ENCODE data around the gene RAPGEF1. TPM values are rescaled to one million over a fixed set of nuclear protein-coding genes. Genes with fewer than 3 reads are reported as not detected.

The RAPGEF1 gene
- total and polyA plus RNA-seq, 2 of the 13 experiments (the other 11 are each of a cell fraction or from before 2014, with no cell fraction given) = 21.2 to 38.9 TPM

DNA sequence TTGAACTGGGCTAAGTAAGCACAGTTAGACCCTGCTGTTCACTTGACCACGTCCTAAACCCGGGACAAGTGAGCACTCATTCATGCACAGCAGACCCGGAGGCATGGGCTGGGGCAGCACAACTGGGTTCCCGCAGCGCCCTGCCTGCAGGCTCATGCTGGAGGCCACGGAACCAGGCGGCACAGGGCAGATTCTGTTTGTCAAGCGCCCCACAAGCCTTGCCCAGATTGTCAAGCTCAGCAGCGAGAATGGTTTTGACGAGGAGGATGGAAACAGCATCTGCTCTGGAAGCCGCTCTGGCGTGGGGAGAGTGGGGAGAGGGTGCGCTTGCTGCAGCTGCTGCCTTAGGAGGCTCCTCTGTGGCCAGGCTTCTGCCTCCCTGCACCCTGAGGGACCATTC lies 161.9 kb downstream of the RAPGEF1 start:
- Histone ChIP-seq H3K79me2 (ENCODE audit: insufficient read depth, low read length) (no peaks in the 10 kb centered on the region), H3K9me3 (ENCODE audit: low read length) (no peaks in the 10 kb centered on the region), H3K9ac (ENCODE audit: insufficient read depth, low read depth, low read length) (no peak overlapping the region), H3K4me2 (ENCODE audit: low read depth, low read length) (no peak overlapping the region), H3K4me3 (replicated peaks in 1 of 3; ENCODE audit: insufficient read depth in 1 of 3, low read depth in 2 of 3, low read length in 3 of 3) (no peak overlapping the region), H3K27ac (ENCODE audit: extremely low read length, insufficient read depth, low read length) (no peak overlapping the region), H2AFZ (ENCODE audit: low read length) (no peak overlapping the region), H3K36me3 (replicated peaks in 1 of 2; ENCODE audit: control insufficient read depth in 1 of 2, insufficient read depth in 2 of 2, low read length in 2 of 2) (peaks cover 9 to 35% of the 10 kb centered on the region in 2 experiments; a peak in 4 of 5 replicates), H3K27me3 (ENCODE audit: control insufficient read depth in 1 of 2, insufficient read depth in 2 of 2, low read length in 2 of 2) (no peaks in the 10 kb centered on the region), H3K4me1 (ENCODE audit: insufficient read depth, low read length) (no peaks in the 10 kb centered on the region), H4K20me1 (ENCODE audit: insufficient read depth, low read length) (no peaks in the 10 kb centered on the region)
- no TSS peak for BruUV-seq (replicated peaks)
- TF ChIP-seq STAT5B (CRISPR knock-in tag; IDR thresholded peaks at IDR 0.05) = no peak
- intact Hi-C loops (cut with micrococcal nuclease; ENCODE audit: unreplicated experiment) = no loop called here
- in situ Hi-C loops (cut with HindIII; ENCODE audit: extremely low pct_ligation_motif_present, low pct_unique_long_range_greater_than_20kb) = loop anchor here (25.0 kb wide), 1 partner anchor 659 kb away; no protein-coding TSS in a partner anchor
- ATAC-seq = no peak
- no peak for DNase-seq (ENCODE audit: low spot score)
- no peak for FAIRE-seq
- POLR2A ChIA-PET = no interaction called here
- CTCF ChIA-PET (ENCODE audit: low intra/inter-chr PET ratio, low total read pairs) = no interaction called here
- 96% methylated on average over 13 of the region's 13 CpGs for WGBS (ENCODE audit: low lambda C conversion rate)

GRCh38 chr9:131577005-131578000 lies 162.6 kb downstream of the RAPGEF1 start:
- 97% methylated on average over 18 of the region's 25 CpGs for WGBS (ENCODE audit: low lambda C conversion rate)
- Histone ChIP-seq H3K27ac (ENCODE audit: extremely low read length, insufficient read depth, low read length) (no peak overlapping the region), H3K9ac (ENCODE audit: insufficient read depth, low read depth, low read length) (no peak overlapping the region), H3K4me2 (ENCODE audit: low read depth, low read length) (no peak overlapping the region), H4K20me1 (ENCODE audit: insufficient read depth, low read length) (no peaks in the 10 kb centered on the region), H3K4me1 (ENCODE audit: insufficient read depth, low read length) (no peaks in the 10 kb centered on the region), H3K36me3 (replicated peaks in 1 of 2; ENCODE audit: control insufficient read depth in 1 of 2, insufficient read depth in 2 of 2, low read length in 2 of 2) (peaks cover 6 to 31% of the 10 kb centered on the region in 2 experiments; a peak in 3 of 5 replicates), H3K9me3 (ENCODE audit: low read length) (no peaks in the 10 kb centered on the region), H3K4me3 (replicated peaks in 1 of 3; ENCODE audit: insufficient read depth in 1 of 3, low read depth in 2 of 3, low read length in 3 of 3) (no peak overlapping the region), H3K27me3 (ENCODE audit: control insufficient read depth in 1 of 2, insufficient read depth in 2 of 2, low read length in 2 of 2) (no peaks in the 10 kb centered on the region), H3K79me2 (ENCODE audit: insufficient read depth, low read length) (no peaks in the 10 kb centered on the region), H2AFZ (ENCODE audit: low read length) (no peak overlapping the region)
- in situ Hi-C loops (cut with HindIII; ENCODE audit: extremely low pct_ligation_motif_present, low pct_unique_long_range_greater_than_20kb) = loop anchor here (25.0 kb wide), 1 partner anchor 660 kb away; no protein-coding TSS in a partner anchor
- ATAC-seq = no peak
- BruUV-seq (replicated peaks) = no TSS peak
- DNase-seq (ENCODE audit: low spot score) = no peak
- CTCF ChIA-PET (ENCODE audit: low intra/inter-chr PET ratio, low total read pairs) = no interaction called here
- no peak for FAIRE-seq
- intact Hi-C loops (cut with micrococcal nuclease; ENCODE audit: unreplicated experiment) = no loop called here
- POLR2A ChIA-PET = no interaction called here
- TF ChIP-seq TCF7 (IDR thresholded peaks at IDR 0.05; ENCODE audit: low read depth) (no peak), PAXIP1 (CRISPR knock-in tag; conservative IDR thresholded peaks at IDR 0.05) (no peak), KMT2A (CRISPR knock-in tag; IDR thresholded peaks at IDR 0.05) (no peak), POLR2AphosphoS5 (IDR thresholded peaks at IDR 0.05; ENCODE audit: low read depth, low read length) (no peak), REL (CRISPR knock-in tag; conservative IDR thresholded peaks at IDR 0.05) (no peak), NKX3-1 (CRISPR knock-in tag; IDR thresholded peaks at IDR 0.05) (no peak), CHCHD3 (CRISPR knock-in tag; IDR thresholded peaks at IDR 0.05) (no peak), GATAD1 (CRISPR knock-in tag; IDR thresholded peaks at IDR 0.05) (no peak), PCBP2 (optimal IDR thresholded peaks at IDR 0.05; ENCODE audit: low read depth, low read length, poor library complexity, severe bottlenecking) (no peak)
- TF ChIP-seq, protein P1, sequence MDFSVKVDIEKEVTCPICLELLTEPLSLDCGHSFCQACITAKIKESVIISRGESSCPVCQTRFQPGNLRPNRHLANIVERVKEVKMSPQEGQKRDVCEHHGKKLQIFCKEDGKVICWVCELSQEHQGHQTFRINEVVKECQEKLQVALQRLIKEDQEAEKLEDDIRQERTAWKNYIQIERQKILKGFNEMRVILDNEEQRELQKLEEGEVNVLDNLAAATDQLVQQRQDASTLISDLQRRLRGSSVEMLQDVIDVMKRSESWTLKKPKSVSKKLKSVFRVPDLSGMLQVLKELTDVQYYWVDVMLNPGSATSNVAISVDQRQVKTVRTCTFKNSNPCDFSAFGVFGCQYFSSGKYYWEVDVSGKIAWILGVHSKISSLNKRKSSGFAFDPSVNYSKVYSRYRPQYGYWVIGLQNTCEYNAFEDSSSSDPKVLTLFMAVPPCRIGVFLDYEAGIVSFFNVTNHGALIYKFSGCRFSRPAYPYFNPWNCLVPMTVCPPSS (IDR thresholded peaks at IDR 0.05) = no peak
- TF ChIP-seq, protein P2, sequence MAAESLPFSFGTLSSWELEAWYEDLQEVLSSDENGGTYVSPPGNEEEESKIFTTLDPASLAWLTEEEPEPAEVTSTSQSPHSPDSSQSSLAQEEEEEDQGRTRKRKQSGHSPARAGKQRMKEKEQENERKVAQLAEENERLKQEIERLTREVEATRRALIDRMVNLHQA (CRISPR knock-in tag; IDR thresholded peaks at IDR 0.05) = no peak
